Stimulated activated CD8-positive, alpha-beta memory T cell treated with anti-CD3 and anti-CD28 coated beads, Interleukin-15, amount 100 ng/mL, for 1 hour (primary cell): ENCODE results near the gene MFAP3L.
"Not testable (repeated sequence)": the region's sequence is repeated elsewhere in the genome, so short reads cannot be mapped to it uniquely, and the experiment has no call there.

Experiments
- DNase-seq: peaks from one replicate; pipeline ENCODE4 v3.0.0-alpha.2; 2020; ENCODE audit warnings: low read depth

The MFAP3L gene

DNA sequence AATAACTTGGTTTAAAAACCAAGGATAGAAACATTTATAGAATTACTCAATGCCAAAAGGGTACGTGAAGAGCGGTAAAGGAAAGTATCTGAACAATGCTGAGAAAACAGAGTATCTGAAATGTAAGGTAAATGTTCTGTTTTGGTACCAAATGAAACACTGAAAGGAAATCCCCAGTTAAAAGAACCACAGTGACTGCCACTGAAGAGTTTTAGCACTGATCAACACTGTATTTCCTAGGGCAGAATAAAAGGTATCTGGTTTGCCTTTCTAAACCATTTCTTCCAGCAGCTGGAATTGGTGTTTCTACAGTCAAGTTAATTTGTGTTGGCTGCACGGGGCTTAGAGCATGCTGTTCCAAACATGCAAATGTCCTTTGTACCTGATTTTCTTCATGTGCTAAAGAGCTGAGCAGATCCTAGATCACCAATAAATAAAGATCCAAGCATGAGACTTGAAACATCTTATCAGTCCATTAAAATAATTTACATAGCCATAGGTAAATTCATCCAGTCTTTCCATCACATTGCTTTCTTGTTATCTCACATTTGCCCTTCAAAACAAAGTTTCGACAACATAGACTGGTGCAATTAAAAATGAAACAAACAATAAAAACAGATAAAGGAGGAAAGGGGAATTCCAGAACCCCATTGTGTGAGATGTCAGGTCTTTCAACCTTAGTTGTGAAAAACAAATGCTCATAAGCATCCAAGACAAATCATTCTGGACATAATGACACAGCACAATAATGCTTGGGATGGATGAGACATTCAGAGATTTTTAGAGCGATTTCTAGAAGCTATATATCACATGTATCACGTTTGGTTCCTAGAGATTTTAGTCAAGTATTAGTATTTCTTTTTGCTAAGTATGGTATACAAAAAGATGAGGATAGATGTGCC is 38.6 kb downstream of the MFAP3L start:
- DNase-seq, result no peak

DNA sequence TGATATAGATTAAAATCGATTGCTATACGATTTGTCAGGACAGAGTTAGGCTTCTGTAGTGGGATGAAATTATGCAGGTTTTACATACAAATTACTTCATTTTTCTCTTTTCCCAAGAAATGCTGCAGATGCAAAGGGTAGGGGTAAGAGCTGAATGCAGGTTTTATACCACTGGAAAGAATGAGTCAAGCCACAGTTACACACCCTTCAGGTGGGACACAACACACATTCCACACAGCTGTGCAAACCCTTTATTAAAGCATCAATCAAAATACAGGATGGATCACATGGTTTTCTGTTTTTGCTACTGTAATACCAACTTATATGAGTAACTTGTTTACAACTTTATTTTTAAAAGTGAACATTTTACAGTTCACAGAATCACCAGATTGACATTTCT is 39.8 kb downstream of the MFAP3L start:
- no peak for DNase-seq

DNA sequence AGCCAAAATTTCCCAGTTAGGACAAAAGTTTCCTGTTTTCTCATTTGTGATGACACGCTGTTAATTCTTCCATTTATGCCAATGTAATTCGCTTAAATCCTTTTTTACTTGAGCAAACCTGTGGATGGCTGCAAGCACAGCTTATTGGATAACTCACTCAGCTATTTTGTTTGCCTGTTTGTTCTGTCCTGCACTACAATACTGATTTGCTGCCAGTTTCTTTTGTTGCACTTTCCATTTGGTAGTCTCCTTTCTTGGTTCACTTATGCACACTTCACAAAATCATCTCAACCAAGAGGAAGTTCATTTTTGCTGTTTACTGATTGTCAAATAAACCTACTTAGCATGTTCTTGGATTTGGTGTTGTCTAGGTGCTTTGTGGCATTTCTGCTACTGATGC is 40.3 kb downstream of the MFAP3L start:
- no peak for DNase-seq

DNA sequence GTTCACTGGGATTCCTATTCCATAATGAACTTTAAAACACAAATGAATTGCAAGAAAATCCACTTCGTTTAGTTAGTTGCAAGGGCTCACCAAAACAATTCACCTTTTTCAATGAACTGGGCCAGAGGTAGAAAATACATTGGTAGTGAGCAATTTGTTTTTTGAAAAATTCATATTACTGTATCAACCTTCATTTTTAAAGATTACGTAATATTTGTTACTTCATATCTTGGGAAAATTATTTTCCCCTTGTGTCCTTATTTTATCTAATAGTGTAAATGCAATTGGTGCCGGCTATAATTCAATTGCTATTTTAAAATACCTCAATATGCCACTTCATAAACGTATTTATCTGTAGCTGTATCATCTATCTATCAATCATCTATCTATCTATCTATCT is 41.5 kb downstream of the MFAP3L start:
- no peak for DNase-seq

DNA sequence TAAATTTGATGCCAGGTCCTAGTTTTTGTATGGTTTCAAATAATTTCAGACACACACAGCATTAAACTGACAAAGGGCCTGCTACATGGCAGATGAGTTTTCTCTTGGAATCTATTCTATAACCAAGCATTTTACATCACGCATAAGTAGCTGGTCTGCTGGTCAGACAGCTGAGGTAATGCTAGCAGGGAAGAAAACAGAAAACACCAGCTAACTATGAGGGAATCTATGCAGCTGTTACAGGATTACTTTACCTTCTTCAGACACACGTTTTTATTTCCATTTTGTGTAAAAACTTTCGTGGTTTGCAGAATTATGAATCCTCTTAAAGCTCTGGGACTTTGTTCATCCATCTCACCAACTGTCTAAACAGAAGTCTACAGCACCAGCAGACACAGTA is 42.0 kb downstream of the MFAP3L start:
- no peak for DNase-seq

DNA sequence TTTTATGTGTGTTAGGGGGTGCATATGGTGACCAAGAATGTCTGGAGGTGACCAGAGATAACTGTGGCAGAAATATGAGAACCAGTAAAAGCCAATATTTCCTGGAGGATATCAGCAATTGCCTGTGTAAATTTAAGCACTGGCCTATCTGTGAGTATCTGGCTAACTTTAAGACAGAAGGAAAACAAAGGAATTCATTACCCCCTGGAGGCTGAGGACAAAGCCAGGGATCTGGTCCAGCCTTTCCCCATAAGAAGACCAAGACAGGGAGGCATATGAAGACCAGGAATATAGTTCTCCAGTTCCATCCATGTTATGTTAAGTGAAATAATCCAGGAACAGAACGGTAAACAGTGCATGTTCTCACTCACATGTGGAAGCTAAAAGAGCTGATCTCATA is 49.2 kb downstream of the MFAP3L start:
- no peak for DNase-seq

DNA sequence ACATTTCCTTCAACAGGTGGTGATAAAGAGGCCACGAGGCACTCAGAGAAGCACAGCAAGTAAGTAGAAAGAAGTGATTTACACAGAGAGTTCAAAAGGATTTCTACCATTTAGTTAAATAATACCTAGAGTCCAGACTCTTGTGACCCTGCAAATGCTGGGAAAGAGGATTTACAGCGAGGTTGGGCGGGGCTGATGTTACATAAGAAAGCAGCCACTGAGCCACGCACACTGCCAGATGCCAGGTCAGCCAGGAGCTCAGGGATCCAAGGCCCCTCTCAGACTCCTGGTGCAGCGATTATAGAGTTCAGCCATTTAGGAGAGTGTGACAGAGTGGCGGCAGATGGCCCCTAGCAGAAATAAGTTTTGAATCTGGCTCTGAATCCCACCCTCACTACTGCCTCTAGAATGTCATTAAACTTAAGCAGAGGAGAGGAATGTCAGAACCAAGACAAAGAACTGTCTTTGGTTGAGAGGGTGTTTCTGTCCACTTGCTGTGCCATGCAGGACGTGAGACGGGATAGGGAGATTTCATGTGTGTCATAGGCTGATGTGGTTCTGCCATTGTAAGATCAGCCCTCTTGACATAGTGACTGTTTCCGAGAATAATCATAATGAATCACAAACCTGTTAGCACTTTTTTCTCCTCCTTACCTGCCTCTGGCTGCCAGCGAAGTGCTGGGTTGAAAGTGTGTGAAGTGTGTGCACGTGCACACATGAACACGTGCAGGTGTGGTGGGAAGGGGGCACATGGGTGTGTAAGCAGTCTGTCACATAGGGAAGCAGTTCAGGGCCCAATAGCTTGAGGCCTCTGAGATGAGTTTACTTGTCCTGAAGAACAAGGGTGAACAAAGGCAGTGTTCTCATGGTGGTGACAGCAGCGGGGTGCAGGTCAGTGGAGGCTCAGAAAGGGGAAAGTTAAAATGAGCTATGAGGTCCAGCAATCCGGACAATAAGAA is 50.1 kb downstream of the MFAP3L start:
- DNase-seq, result no peak

DNA sequence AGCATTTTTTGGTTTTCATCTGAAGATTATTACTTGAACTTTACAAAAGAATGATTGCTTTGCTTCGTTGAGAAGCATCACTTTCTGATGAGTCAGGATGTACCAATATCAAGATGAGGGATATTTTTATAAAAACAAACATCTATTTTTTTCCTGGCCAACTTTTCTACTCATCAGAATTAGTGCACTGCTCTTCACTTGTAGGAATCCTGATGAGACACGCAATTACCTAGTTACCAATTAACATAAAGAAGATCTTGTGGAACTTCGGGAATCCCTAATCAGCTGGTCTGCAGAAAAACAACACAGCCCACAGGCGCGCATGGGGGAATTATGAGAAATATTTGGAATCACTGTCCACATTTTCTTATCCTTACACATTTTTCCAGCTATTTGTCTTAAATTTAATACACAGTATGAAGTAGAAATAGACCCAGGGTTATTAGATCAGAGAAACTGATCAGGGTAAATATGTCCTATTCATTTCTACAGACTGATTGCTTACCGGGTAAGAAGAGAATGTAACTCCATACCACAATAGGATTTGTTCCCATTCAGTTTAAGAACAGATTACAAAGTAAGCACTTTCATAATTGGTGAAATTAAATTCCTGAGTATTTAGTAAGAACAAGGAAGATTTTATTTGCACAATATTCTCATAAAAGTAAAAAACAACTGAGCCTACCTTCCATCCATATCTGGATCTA is 50.9 kb downstream of the MFAP3L start:
- DNase-seq, result no peak

DNA sequence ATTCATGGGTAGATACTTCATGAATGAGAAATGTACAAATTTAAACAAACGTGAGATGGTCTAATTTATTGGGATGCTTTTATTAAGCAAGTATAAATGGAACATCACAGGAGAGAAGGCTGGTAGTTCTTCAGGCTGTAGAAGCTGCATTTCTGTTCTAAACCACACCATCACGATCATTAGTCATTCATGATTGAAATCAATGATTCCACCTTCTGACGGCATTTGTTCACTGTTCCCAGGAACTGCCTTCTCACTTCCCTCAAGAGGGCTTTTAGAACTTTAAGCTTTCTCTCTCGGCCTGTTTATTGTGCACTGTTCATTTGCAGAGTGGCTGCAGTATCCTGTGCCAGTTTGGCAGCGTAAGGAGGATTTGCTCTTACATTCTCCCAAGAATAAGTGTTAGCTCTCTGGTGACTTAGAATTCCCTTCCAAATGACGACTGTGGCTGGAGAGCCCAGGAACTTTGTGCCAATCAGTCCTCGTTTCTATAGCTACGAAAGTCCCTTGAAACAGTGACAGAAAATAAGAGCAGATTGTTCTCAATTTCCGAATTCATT is 54.7 kb downstream of the MFAP3L start:
- no peak for DNase-seq

DNA sequence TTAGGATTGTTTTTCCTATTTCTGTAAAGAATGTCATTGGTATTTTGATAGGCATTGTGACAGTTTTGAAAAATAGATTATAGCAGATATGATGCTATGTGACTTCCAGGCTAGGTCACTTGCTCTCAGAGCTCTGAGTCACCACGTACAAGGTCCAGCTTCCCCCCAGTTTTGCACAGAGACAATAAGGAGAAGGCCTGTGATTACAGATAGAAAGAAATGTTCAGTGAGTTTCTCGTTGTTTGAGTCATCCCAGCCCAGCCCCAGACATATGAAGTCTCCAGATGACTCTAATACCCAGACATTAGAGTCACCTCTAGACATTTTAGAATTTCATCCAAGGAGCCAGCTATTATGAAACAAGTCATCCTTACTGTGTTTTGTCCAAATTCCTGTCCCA is 57.2 kb downstream of the MFAP3L start:
- DNase-seq, result no peak

DNA sequence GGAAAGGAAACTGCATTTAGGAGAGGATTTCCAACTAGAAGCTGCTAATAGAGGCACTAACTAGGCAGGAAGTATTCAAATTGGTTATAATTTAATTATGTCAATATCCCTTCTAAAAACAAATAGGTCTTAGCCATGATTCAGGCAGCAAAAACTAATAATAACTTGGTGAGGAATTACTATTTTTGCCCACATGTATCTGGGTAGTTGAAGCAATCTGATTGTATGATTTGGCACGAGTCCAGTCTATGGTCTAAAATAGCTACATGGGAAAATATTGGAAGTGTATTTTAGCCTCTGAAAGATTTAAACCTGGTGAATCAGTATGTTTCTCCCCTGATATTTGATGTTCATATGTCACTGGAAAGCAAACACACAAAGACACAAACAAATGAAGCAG is 62.2 kb downstream of the MFAP3L start:
- no peak for DNase-seq

DNA sequence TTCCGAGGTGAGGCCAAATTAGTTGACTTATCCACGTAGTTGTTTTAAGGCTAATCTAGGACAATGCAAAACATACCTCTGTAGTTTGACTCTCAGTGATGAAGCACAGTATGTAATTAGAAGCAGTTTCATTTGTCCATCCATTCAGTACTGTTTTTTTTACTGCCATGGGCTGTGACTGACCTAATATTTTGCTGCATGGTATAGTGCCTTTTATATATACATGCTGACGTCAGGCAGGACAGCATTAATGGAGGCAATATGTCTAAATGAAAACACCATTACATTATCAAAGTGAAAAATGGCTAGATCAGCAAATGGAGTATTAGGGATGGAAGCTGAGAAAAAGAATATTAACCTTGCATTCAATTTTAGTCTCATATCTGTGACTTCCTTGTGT is 66.9 kb downstream of the MFAP3L start:
- no peak for DNase-seq

DNA sequence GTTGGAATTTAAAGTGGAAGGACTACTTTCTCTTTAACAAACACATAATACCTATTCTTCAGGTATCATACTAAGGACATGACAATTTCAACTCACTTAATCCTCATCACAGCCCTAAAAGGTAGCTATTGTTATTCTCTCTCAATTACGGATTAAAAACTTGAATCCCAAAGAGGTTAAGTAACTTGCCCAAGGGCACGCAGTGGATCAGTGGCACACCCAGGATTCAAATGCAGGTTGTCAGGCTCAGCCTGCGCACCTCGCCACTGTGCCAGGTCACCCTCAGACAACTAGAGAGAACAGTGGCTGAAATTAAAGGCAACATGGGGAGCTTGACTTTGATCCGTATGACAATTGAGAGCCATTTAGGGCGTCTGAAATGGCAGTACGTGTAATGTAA is 67.6 kb downstream of the MFAP3L start:
- no peak for DNase-seq

DNA sequence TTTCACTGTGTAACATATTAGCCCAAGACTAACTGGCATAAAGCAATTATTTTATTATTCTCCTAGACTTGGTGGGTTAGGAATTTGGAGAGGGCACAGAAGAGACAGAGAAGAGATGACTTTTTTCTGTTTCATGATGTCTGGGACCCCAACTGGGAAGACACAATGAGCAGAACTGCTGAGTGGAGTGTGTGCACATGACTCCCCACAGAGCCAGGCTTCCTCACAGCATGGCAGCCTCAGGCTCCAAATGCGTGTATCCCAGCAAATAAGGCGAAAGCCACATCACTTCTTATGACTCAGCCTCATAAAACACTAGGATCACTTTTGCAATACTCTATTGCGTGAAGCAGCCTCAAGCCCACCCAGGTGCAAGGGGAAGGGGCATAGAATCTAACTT is 68.4 kb downstream of the MFAP3L start:
- no peak for DNase-seq

DNA sequence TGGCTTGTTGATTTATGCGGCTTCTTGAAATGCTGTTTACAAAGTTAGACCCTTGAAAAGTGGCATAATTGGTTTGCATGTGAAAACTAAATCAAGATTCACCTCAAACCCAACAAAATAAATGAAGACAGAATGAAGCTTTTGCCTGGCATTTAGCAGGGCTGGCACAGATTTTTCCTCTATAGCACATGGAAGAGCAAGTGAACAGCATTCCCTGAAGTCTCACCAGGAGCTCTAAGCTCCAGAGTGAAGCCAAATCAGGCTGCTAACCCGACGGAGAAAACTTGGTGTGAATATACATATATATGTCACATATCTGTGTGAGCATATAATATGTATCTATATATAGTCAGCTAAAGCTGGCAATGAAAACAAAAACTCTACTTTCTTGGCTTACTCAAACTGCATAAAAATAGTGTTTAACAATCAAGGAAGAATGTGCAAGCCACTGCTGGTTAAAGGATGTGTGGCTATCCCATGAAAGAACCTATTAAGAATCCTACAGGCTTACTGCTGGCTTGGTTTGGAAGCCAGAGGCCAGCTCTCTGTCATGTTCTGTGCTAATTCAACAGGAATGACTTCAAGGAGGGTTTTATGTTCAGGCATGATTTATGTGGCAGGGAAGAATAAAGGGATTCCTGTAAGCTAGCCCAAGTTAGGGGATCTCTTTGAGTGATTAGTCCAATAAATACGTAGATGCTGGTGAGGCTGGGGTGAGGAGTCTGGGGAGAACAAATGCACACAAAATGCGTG is 69.9 kb downstream of the MFAP3L start:
- DNase-seq, result no peak

DNA sequence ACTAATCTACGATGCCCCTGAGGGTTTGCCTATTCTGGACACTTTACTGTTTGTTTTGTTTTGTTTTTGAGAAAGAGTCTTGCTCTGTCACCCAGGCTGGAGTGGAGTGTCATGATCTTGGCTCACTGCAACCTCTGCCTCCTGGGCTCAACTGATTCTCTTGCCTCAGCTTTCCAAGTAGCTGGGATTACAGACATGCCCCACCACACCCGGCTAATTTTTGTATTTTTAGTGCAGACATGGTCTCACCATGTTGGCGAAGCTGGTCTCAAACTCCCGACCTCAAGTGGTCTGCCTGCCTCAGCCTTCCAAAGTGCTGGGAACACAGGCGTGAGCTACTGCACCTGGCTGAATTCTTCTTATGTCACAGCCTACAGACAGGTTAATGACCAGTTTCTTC is 70.7 kb downstream of the MFAP3L start:
- DNase-seq, result no peak

DNA sequence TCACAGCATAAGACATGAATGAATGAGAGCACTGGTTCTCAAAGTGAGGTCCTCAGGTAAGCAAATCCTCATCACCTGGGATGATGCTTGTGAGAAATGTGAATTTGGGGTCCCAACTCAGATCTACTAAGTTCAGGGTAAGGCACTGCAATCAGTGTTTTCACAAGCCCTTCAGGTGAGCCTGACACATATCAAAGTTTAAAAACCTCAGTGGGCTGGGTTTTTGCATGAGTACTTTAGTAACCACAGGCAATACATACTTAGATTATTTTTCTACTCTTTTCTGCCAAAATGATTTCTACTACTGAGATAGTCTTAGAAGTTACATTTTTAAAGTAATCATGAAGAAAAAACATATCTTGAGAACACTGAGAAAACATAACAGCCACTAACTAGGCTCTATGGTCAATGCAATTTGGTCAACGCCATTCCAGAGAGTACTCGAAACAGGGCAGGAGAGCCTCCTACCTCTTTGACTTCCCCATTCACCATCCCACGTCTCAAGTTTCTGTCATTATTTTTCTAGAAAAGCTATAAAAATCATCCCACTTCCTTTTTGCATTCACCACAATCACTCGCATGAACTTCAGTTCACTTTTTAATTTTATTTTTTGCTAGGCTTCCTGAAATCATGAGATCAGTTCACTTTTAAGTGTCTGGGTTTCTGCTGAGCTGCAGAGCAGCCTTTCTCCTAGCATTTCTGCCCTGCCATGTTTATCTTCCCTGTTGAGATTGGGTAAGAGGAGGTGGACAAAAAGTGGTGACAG is 73.8 kb downstream of the MFAP3L start:
- no peak for DNase-seq

DNA sequence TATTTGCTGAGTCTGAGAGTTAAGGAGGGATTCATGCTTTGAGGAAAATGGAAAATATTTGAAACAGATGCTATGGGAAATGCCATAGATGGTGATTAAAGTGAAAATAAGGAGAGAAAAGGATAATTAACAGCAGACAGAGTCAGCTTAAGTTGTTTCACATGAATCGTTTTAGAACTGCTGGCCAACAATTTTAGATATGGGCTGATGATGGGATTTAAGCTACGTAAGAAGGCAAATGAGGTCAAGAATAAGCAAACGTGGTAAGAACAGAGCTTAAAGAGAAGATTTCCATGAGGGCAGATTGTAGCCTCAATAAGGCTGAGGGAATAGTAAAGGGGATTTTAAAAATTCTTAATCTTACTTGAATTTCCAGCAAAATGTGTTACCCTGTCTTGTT is 77.9 kb downstream of the MFAP3L start:
- DNase-seq, result no peak

DNA sequence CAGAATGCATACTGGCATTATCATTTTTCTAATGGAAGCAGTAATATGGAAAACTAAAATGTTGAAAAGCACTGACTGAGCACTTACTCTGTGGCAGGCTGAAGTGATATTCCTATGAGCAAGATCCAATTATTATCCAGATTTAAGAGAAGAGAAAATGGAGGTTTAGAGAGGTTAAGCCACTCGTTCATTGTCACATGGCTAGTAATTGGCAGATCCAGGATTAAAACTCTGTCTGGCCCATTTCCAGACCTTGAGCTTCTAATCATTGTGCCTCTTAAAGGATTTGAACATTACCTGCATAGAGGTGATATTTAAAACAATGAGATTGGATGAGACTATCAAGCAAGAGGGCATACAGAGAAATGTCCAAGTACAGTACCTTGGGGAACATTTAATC is 80.6 kb downstream of the MFAP3L start:
- no peak for DNase-seq

DNA sequence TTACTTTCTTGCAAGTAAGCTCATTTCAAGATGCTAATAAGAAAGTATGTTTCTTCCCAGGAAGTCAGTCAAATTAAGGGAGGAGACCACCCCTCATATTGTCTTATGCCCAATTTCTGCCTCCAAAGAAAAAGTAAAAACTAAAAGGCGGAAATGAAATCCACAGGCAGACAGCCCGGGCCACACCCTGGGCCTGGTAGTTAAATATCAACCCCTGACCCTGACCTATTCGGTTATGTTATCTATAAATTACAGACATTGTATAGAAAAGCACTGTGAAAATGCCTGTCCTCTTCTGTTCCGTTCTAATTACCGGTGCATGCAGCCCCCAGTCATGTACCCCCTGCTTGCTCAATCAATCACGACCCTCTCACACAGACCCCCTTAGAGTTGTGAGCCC is 82.6 kb downstream of the MFAP3L start:
- DNase-seq, result not testable (repeated sequence)

DNA sequence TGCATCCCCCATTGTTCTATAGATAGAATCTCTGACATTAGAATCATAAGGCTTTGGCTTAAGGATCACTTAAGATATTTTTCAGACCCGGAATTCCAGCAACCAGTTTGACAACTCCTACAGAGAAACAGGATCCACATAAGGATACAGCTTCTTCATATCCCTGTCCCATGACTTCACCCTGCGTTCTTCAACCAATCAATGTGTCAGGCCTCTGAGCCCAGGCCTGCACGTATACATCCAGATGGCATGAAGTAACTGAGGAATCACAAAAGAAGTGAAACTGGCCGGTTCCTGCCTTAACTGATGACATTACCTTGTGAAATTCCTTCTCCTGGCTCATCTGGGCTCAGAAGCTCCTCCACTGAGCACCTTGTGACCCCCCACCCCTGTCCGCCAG is 85.1 kb downstream of the MFAP3L start:
- no peak for DNase-seq
